Adrenal gland (tissue), 12 donors: ENCODE data around the gene RHBDF2. TPM values are rescaled to one million over a fixed set of nuclear protein-coding genes. Genes with fewer than 3 reads are reported as not detected.
A peak's percentile ranks its signal among the peaks of the same experiment; 100 is the strongest.

ENCODE experiments used
- DNase-seq, 7 donors: peaks; one replicate each; pipeline ENCODE4 v3.0.0-alpha.2; 2019 to 2020
- H3K27ac ChIP-seq, 5 donors: fragments of 200-600 bp; sonication (generic) in 4 of 5; 1 replicate in 3 of 5; 2 replicates in 2 of 5; pipeline versions ENCODE4 v1.5.1 to v1.8.0; 2016 to 2020; ENCODE audit warnings: mild to moderate bottlenecking in 1 of 5
- H3K27me3 ChIP-seq: fragments of 200-600 bp; 2 replicates; pipeline ENCODE4 v1.8.0; 2021
- H3K36me3 ChIP-seq, 2 donors: fragments of 200-600 bp; replicated peaks in 1 of 2; 1 replicate in 1 of 2; 2 replicates in 1 of 2; pipeline versions ENCODE4 v1.5.1 to v1.8.0; 2018 to 2022
- H3K4me1 ChIP-seq, 2 donors: fragments of 200-600 bp; replicated peaks in 1 of 2; 1 replicate in 1 of 2; 2 replicates in 1 of 2; pipeline versions ENCODE4 v1.5.1 to v1.8.0; 2018 to 2021
- H3K4me3 ChIP-seq, 4 donors: fragments of 200-600 bp; sonication (generic) in 3 of 4; one replicate each; pipeline ENCODE4 v1.5.1; 2016 to 2018
- H3K9me3 ChIP-seq, 3 donors: fragments of 200-600 bp; sonication (generic) in 1 of 3; replicated peaks in 1 of 3; 1 replicate in 2 of 3; 2 replicates in 1 of 3; pipeline versions ENCODE4 v1.5.1 to v1.8.0; 2016 to 2021
- POLR2A ChIP-seq, 2 donors: fragments of 450-650 bp; IDR thresholded peaks; one replicate each; pipeline ENCODE4 v1.6.1; 2017; ENCODE audit warnings: antibody characterized with exemption in 2 of 2, mild to moderate bottlenecking in 2 of 2, moderate library complexity in 1 of 2
- WGBS, 4 donors: extraction: QIAGEN DNeasy Blood & Tissue Kit in 2 of 4; methylation state at CpG; one replicate each; pipeline versions ENCODE4 v1.1.5 to v1.1.7; 2013 to 2017; 5-methylcytosine and 5-hydroxymethylcytosine counted together
- intact Hi-C, 2 donors: fragments of 100-400 bp; cut with DNase I; formaldehyde crosslinking; loops; one replicate each; pipeline versions ENCODE4 v1.14.1 to v1.15.0; 2022 to 2023
- polyA plus RNA-seq, 3 donors: library from polyadenylated mRNA; stranded (reverse); fragments of 200-250 nt in 2 of 3; fragments of 350-450 nt in 1 of 3; fragmentation: Illumina TruSeq in 1 of 3; extraction: RNeasy Lipid Tissue Mini Kit (QIAGEN cat#74804) in 1 of 3; gene quantifications; one replicate each; pipeline ENCODE4 v1.2.3, GENCODE V29; 2013 to 2014
- total RNA-seq, 9 donors: library from RNA; depleted of rRNA in 4 of 9; stranded (reverse); fragments of >200 nt in 4 of 9; fragments of 120-200 nt in 1 of 9; fragmentation: NEBNext Ultra II Directional in 1 of 9; extraction: Animal tissue kit (Norgen Biotek cat#: 25700) in 1 of 9; gene quantifications; one replicate each; pipeline versions ENCODE4 v1.1.0 to v1.2.4, GENCODE V29; 2013 to 2023
- TF ChIP-seq, protein P1 (sequence below), 6 experiments: fragments of 450-650 bp in 4 of 6; fragments of 200-600 bp in 2 of 6; sonication (generic) in 1 of 6; IDR thresholded peaks; 1 replicate in 5 of 6; 2 replicates in 1 of 6; pipeline versions ENCODE4 v1.5.1 to v1.8.0; 2016 to 2021; ENCODE audit warnings: antibody characterized with exemption in 6 of 6, mild to moderate bottlenecking in 2 of 6, moderate library complexity in 1 of 6
- donor health status: healthy with polysubstance abuse.
- donor health status: Bipolar disorder and iron deficiency.
- donor health status: DM: yes; HTN: yes; CAD: no.
- donor health status: DM: no; HTN: no; CAD: no.
- donor health status: DM: no; HTN: no; CAD: no.
- donor health status: DM: yes; HTN: yes; CAD: no.

The RHBDF2 gene
- total and polyA plus RNA-seq, 12 donors: 4.9 to 156 (median 40.3) TPM

DNA sequence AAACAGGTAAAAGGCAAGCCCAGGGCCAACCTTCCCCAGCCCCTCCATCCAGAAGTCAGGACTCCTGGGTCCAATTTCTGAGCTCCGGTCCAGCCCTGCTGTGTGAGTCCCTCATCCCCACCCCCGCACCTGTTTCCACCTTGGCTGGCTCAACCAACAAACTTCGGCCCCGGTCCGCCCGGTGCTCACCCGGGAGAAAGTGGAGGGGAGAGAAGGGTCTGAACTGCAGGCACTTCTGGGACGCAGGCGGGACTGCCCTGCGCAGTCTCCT lies 541 bp downstream of the RHBDF2 start:
- H3K4me3 ChIP-seq: peak overlapping the region in 3 of 4 donors; percentile 35 to 94 (median 38)
- no peaks in the 10 kb centered on the region for H3K36me3 ChIP-seq
- WGBS, 4 donors: 18 to 80% (median 23%) methylated on average over 1 to 10 of the region's 10 CpGs
- intact Hi-C loops: loop anchor here in 1 of 2 donors (10.0 kb wide), 1 partner anchor 96 kb away; no protein-coding TSS in a partner anchor
- no peaks in the 10 kb centered on the region for H3K27me3 ChIP-seq
- no peak for DNase-seq
- no peak for TF ChIP-seq POLR2A (IDR thresholded peaks at IDR 0.05)
- TF ChIP-seq, protein P1, sequence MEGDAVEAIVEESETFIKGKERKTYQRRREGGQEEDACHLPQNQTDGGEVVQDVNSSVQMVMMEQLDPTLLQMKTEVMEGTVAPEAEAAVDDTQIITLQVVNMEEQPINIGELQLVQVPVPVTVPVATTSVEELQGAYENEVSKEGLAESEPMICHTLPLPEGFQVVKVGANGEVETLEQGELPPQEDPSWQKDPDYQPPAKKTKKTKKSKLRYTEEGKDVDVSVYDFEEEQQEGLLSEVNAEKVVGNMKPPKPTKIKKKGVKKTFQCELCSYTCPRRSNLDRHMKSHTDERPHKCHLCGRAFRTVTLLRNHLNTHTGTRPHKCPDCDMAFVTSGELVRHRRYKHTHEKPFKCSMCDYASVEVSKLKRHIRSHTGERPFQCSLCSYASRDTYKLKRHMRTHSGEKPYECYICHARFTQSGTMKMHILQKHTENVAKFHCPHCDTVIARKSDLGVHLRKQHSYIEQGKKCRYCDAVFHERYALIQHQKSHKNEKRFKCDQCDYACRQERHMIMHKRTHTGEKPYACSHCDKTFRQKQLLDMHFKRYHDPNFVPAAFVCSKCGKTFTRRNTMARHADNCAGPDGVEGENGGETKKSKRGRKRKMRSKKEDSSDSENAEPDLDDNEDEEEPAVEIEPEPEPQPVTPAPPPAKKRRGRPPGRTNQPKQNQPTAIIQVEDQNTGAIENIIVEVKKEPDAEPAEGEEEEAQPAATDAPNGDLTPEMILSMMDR (IDR thresholded peaks at IDR 0.05): no peak
- H3K27ac ChIP-seq: peak overlapping the region; percentile 17 to 95 (median 77)
- peaks cover 17 to 34% of the 10 kb centered on the region in 2 donors for H3K4me1 ChIP-seq
- H3K9me3 ChIP-seq: no peaks in the 10 kb centered on the region

DNA sequence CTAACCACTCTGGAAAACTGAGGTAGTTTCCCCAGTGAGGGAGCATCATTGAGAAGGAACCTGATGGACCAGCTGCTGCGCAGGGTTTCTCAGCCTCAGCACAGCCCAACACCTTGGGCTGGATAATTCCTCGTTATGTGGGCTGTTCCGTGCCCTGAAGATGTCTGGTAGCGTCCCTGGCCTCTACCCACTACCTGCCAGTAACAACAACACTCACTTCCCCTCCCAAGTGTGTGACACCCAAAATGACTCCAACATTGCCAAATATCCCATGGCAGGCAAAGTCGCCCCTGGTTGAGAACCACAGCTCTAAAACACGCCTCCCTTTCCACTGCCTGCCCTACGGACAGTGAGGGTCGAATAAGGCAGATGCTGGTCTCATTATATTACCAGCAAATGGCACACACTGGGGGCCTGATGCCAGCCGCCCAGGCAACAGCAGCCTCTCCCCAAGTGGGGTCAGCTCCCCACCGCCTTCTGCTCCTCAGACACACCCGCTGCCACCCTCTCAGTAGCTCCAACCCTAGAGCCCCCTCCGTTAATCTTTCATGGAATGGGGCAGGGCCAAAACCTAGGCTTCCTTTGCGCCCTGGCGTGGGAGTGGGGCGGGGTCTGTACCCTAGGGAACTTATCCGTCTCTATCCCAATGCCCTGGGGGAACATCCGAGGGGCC lies 1.0 kb downstream of the RHBDF2 start:
- 75 to 97% (median 81%) methylated on average over 12 to 17 of the region's 17 CpGs for WGBS, 4 donors
- Histone ChIP-seq H3K27me3 (no peaks in the 10 kb centered on the region), H3K9me3 (no peaks in the 10 kb centered on the region), H3K36me3 (no peaks in the 10 kb centered on the region), H3K4me3 (peak overlapping the region in 3 of 4 donors; percentile 35 to 94 (median 38)), H3K27ac (peak overlapping the region; percentile 17 to 95 (median 77)), H3K4me1 (peaks cover 17 to 34% of the 10 kb centered on the region in 2 donors)
- TF ChIP-seq, protein P1 (IDR thresholded peaks at IDR 0.05): no peak
- no peak for TF ChIP-seq POLR2A (IDR thresholded peaks at IDR 0.05)
- peak in 1 of 7 donors; percentile 23 for DNase-seq
- intact Hi-C loops: loop anchor here in 1 of 2 donors (10.0 kb wide), 1 partner anchor 95 kb away; no protein-coding TSS in a partner anchor

DNA sequence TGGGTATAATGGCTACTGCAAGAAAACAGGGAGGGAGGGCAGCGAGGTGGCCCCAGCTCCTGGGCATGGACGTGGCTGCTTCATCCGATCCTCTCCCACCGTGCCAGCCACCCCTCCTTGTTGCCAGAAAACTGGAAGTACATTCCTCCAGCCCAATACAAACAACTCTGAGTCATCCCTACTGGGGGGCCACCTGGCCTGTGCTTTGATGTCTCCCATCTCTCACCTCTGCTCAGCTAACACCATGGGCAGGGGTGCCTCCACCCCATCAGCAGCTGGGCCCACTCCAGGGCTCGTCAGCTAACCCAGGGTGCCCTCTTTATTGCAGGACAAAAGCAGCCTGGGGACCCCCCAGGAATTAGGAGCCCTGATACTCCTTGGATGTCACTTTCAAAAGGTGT lies 2.0 kb downstream of the RHBDF2 start:
- TF ChIP-seq, protein P1 (IDR thresholded peaks at IDR 0.05): no peak
- TF ChIP-seq POLR2A (IDR thresholded peaks at IDR 0.05): no peak
- Histone ChIP-seq H3K9me3 (no peaks in the 10 kb centered on the region), H3K4me3 (peak overlapping the region in 1 of 4 donors; percentile 94), H3K27me3 (no peaks in the 10 kb centered on the region), H3K4me1 (peaks cover 17 to 35% of the 10 kb centered on the region in 2 donors), H3K27ac (peak overlapping the region; percentile 52 to 95 (median 77)), H3K36me3 (no peaks in the 10 kb centered on the region)
- WGBS, 4 donors: 70 to 88% (median 79%) methylated on average over 3 to 5 of the region's 5 CpGs
- intact Hi-C loops: no loop called here
- DNase-seq: no peak

DNA sequence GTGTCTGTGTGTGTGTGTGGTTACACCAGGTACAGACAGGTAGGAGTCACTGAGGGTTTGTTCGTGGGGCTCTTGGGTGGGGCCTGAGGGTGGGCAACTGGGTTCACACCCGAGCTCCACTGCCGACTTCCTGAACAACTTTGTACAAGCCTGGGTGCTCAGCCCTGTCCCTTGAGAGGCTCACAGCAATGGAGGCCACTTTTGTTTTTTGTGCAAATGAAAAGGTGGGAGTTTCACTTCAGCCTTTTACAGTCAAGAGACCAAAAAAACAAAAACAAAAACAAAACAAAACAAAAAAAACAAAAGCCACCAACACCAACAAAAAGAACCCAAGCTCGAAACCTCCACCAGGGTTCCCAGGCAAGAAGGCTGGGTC lies 2.4 kb downstream of the RHBDF2 start:
- H3K27ac ChIP-seq: peak overlapping the region; percentile 52 to 95 (median 81)
- H3K4me1 ChIP-seq: peaks cover 17 to 39% of the 10 kb centered on the region in 2 donors
- H3K36me3 ChIP-seq: no peaks in the 10 kb centered on the region
- no peak overlapping the region for H3K4me3 ChIP-seq
- no peak for DNase-seq
- no peak for TF ChIP-seq POLR2A (IDR thresholded peaks at IDR 0.05)
- TF ChIP-seq, protein P1 (IDR thresholded peaks at IDR 0.05): no peak
- H3K27me3 ChIP-seq: no peaks in the 10 kb centered on the region
- WGBS, 4 donors: 58 to 82% (median 63%) methylated on average over 4 of the region's 4 CpGs
- intact Hi-C loops: no loop called here
- no peaks in the 10 kb centered on the region for H3K9me3 ChIP-seq
